Measurements from ENCODE around the gene C19orf33. TPM values are rescaled to one million over a fixed set of nuclear protein-coding genes. Genes with fewer than 3 reads are reported as not detected.

Gene C19orf33
- total RNA-seq, 1 experiment from 2014 or later: 16.1 TPM

DNA sequence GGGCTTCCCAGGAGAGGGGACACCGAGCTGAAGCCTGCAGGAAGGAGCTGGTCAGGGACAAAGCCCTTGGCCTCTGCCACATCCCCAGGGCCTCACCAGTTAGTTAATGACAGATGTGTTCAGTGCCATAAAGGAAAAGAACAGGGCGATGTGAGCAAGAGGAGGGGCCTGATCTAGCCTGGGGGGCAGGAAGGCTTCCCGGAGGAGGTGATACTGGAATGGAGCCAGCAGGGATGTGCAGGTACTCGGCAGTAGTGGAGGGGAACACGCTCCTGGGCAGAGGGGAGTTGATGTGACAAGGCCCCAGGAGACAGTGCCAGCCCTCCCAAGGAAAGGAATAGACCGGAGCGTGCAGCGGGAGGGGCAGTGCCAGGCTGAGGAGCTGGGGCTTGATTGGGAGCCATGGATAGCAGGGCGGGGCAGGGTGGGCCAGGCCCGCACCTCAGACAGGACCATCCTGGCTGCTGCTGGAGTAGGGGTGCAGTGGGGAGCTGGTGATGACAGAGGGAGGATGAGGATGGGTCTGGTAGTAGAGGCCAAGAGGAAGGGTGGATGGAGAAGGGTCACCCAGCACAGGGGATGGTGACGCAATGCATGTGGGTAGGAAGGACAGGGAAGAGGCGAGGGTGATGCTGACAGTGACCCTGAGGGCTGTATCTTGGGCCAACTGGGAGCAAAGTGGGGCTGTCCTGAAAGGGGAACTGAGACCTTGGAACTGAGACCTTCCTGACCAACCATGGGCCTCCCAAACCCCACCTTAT is 4.1 kb downstream of the C19orf33 start:
- no peaks in the 10 kb centered on the region for H3K9me3 Mint-ChIP-seq
- H3K4me3 Mint-ChIP-seq: no peak overlapping the region
- H3K36me3 Mint-ChIP-seq: no peaks in the 10 kb centered on the region
- ChIA-PET POLR2A (no interaction called here), CTCF (no interaction called here)
- H3K4me1 Mint-ChIP-seq: peaks cover 11% of the 10 kb centered on the region
- TF ChIP-seq ZNF121 (CRISPR knock-in tag; IDR thresholded peaks at IDR 0.05) (no peak), ZNF423 (CRISPR knock-in tag; IDR thresholded peaks at IDR 0.05) (no peak), ZNF425 (CRISPR knock-in tag; conservative IDR thresholded peaks at IDR 0.05) (no peak), SMAD3 (CRISPR knock-in tag; IDR thresholded peaks at IDR 0.05; ENCODE audit: borderline replicate concordance) (no peak), PRRX2 (CRISPR knock-in tag; IDR thresholded peaks at IDR 0.05) (no peak), ZNF138 (CRISPR knock-in tag; conservative IDR thresholded peaks at IDR 0.05) (no peak), CREM (CRISPR knock-in tag; IDR thresholded peaks at IDR 0.05) (no peak), ARID4B (CRISPR knock-in tag; IDR thresholded peaks at IDR 0.05; ENCODE audit: borderline replicate concordance) (no peak)
- TF ChIP-seq, protein P1, sequence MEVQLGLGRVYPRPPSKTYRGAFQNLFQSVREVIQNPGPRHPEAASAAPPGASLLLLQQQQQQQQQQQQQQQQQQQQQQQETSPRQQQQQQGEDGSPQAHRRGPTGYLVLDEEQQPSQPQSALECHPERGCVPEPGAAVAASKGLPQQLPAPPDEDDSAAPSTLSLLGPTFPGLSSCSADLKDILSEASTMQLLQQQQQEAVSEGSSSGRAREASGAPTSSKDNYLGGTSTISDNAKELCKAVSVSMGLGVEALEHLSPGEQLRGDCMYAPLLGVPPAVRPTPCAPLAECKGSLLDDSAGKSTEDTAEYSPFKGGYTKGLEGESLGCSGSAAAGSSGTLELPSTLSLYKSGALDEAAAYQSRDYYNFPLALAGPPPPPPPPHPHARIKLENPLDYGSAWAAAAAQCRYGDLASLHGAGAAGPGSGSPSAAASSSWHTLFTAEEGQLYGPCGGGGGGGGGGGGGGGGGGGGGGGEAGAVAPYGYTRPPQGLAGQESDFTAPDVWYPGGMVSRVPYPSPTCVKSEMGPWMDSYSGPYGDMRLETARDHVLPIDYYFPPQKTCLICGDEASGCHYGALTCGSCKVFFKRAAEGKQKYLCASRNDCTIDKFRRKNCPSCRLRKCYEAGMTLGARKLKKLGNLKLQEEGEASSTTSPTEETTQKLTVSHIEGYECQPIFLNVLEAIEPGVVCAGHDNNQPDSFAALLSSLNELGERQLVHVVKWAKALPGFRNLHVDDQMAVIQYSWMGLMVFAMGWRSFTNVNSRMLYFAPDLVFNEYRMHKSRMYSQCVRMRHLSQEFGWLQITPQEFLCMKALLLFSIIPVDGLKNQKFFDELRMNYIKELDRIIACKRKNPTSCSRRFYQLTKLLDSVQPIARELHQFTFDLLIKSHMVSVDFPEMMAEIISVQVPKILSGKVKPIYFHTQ (CRISPR knock-in tag; IDR thresholded peaks at IDR 0.05): no peak
- no peak overlapping the region for H3K27ac Mint-ChIP-seq
- H3K27me3 Mint-ChIP-seq (ENCODE audit: low read depth): peaks cover 4% of the 10 kb centered on the region; the same call in 1 of the 2 replicates
- no peak for DNase-seq (ENCODE audit: low spot score)
- ATAC-seq: no peak

DNA sequence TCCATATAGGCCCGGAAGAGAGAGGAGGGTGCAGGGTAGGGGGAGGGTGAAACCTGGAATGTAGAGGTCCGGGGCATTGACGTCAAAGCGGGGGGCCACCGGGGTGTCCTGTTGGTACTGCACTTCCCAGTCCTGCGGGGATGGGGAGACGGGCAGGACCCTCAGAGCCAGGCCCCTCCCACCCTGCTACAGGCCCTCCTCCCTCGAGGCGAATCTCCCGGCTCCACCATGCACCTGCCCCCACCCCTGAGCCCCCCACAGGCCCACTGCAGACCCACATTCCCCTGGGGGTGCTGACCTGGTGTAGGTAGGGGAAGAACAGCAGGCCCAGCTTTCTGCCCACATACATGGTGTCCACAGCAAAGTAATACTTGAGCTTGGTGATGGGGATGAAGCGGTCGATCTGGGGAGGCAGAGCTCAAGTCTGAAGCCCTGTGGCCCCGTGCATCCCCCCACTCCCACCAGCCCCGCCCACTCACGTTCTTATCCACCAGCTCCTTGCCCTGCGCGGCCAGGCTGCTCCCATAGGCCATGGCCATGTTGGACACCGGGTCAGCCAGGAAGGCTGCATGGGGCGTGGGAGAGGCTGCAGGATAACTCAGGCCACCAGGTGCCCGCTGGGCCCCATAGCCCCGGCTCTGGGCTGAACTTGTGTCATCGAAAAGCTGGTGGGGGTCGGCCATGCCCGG is 5.0 kb downstream of the C19orf33 start:
- Mint-ChIP-seq H3K9me3 (no peaks in the 10 kb centered on the region), H3K4me1 (peaks cover 10% of the 10 kb centered on the region), H3K27me3 (ENCODE audit: low read depth) (no peaks in the 10 kb centered on the region), H3K27ac (no peak overlapping the region), H3K4me3 (no peak overlapping the region), H3K36me3 (no peaks in the 10 kb centered on the region)
- CTCF ChIA-PET: interaction anchor here (0.5 kb wide), 1 partner anchor 614 kb away, joined by 3 read pairs; no protein-coding TSS in a partner anchor
- ATAC-seq (no peak), DNase-seq (ENCODE audit: low spot score) (no peak)
- TF ChIP-seq USF1 (CRISPR knock-in tag; IDR thresholded peaks at IDR 0.05): no peak
- TF ChIP-seq ESRRA (CRISPR knock-in tag; IDR thresholded peaks at IDR 0.05; ENCODE audit: borderline replicate concordance): no peak
- no peak for TF ChIP-seq ZNF121 (CRISPR knock-in tag; IDR thresholded peaks at IDR 0.05)
- no peak for TF ChIP-seq FOXK1 (CRISPR knock-in tag; IDR thresholded peaks at IDR 0.05)
- POLR2A ChIA-PET: interaction anchor here (0.5 to 0.9 kb wide), 2 partner anchors 24 to 403 kb away, joined by 3 to 4 read pairs; partner anchors contain the start of gene WDR87
